Upper lobe of left lung (tissue), 6 donors: ENCODE results near the gene VEZT. TPM values are rescaled to one million over a fixed set of nuclear protein-coding genes. Genes with fewer than 3 reads are reported as not detected.

ENCODE experiments used
- ATAC-seq, 2 donors: fragments of 200-7000 bp; cut with Tn5 transposase; one replicate each; pipeline ENCODE4 v1.9.1; 2022; ENCODE audit warnings: mild to moderate bottlenecking in 2 of 2, moderate library complexity in 2 of 2; ENCODE audit not compliant: low FRiP score in 2 of 2
- DNase-seq, 2 donors: peaks; one replicate each; pipeline ENCODE4 v3.0.0-alpha.2; 2019 to 2020
- H3K27ac ChIP-seq, 4 donors: fragments of 200-600 bp; sonication (generic); one replicate each; pipeline ENCODE4 v1.5.1; 2016 to 2019
- H3K27me3 ChIP-seq, 4 donors: fragments of 200-600 bp; sonication (generic); one replicate each; pipeline ENCODE4 v1.5.1; 2017 to 2019
- H3K36me3 ChIP-seq, 4 donors: fragments of 200-600 bp; sonication (generic); one replicate each; pipeline ENCODE4 v1.5.1; 2016 to 2019
- H3K4me1 ChIP-seq, 4 donors: fragments of 200-600 bp; sonication (generic); one replicate each; pipeline ENCODE4 v1.5.1; 2018 to 2019
- H3K4me3 ChIP-seq, 4 donors: fragments of 200-600 bp; sonication (generic); one replicate each; pipeline ENCODE4 v1.5.1; 2017 to 2019; ENCODE audit warnings: mild to moderate bottlenecking in 2 of 4, moderate library complexity in 1 of 4
- H3K9me3 ChIP-seq, 4 donors: fragments of 200-600 bp; sonication (generic); one replicate each; pipeline ENCODE4 v1.5.1; 2018 to 2019
- CTCF ChIP-seq, 6 experiments: fragments of 450-650 bp in 4 of 6; fragments of 200-600 bp in 2 of 6; sonication (generic) in 2 of 6; IDR thresholded peaks; one replicate each; pipeline ENCODE4 v1.5.1; 2016 to 2019; ENCODE audit warnings: antibody characterized with exemption in 6 of 6
- EP300 ChIP-seq, 4 donors: sonication (generic); formaldehyde crosslinking; IDR thresholded peaks; one replicate each; pipeline ENCODE4 v1.5.1; 2017; ENCODE audit warnings: antibody characterized with exemption in 4 of 4, control low read depth in 2 of 4
- POLR2A ChIP-seq, 4 donors: fragments of 450-650 bp; IDR thresholded peaks; one replicate each; pipeline ENCODE4 v1.5.1; 2016 to 2017; ENCODE audit warnings: antibody characterized with exemption in 4 of 4, mild to moderate bottlenecking in 2 of 4
- POLR2AphosphoS5 ChIP-seq, 2 donors: sonication (generic); formaldehyde crosslinking; IDR thresholded peaks; one replicate each; pipeline ENCODE4 v1.5.1; 2017; ENCODE audit warnings: antibody characterized with exemption in 2 of 2
- WGBS, 2 donors: methylation state at CpG; one replicate each; pipeline ENCODE4 v1.1.5; 2017 to 2018; 5-methylcytosine and 5-hydroxymethylcytosine counted together
- total RNA-seq, 6 donors: library from RNA; depleted of rRNA in 4 of 6; stranded (reverse); fragments of >200 nt in 4 of 6; gene quantifications; one replicate each; pipeline versions ENCODE4 v1.1.0 to v1.2.1, GENCODE V29; 2016 to 2021
- donor health status: DM: no; HTN: no; CAD: no; lungs with moderate emphysema.
- donor health status: DM: no; HTN: yes; CAD: no; lungs with severe emphysema.

Gene VEZT
- total RNA-seq, 6 donors from 2014 or later: 29.6 to 119 (median 69.5) TPM

- H3K27ac ChIP-seq: no peak overlapping the region
- H3K9me3 ChIP-seq: no peaks in the 10 kb centered on the region
- no peak for DNase-seq
- no peak for ATAC-seq
- no peak for TF ChIP-seq POLR2A (IDR thresholded peaks at IDR 0.05)
- TF ChIP-seq EP300 (IDR thresholded peaks at IDR 0.05): no peak
- TF ChIP-seq CTCF (IDR thresholded peaks at IDR 0.05): no peak
- TF ChIP-seq POLR2AphosphoS5 (IDR thresholded peaks at IDR 0.05): no peak
- no peaks in the 10 kb centered on the region for H3K27me3 ChIP-seq
- no peak overlapping the region for H3K4me3 ChIP-seq
- no peaks in the 10 kb centered on the region for H3K36me3 ChIP-seq
- 85 to 94% methylated on average over 2 of the region's 2 CpGs for WGBS, 2 donors
- H3K4me1 ChIP-seq: peaks cover 15 to 23% (median 18%) of the 10 kb centered on the region in 4 donors
Observed at GRCh38 chr12:95177201-95177768, 40.3 kb upstream of the VEZT start.

- WGBS, 2 donors: 79 to 91% methylated on average over 4 of the region's 4 CpGs
- no peak for DNase-seq
- H3K9me3 ChIP-seq: no peaks in the 10 kb centered on the region
- no peaks in the 10 kb centered on the region for H3K27me3 ChIP-seq
- H3K27ac ChIP-seq: no peak overlapping the region
- no peaks in the 10 kb centered on the region for H3K36me3 ChIP-seq
- ATAC-seq: no peak
- peaks cover 9 to 15% (median 11%) of the 10 kb centered on the region in 4 donors for H3K4me1 ChIP-seq
- TF ChIP-seq EP300 (IDR thresholded peaks at IDR 0.05) (no peak), POLR2A (IDR thresholded peaks at IDR 0.05) (no peak), POLR2AphosphoS5 (IDR thresholded peaks at IDR 0.05) (no peak), CTCF (IDR thresholded peaks at IDR 0.05) (no peak)
- H3K4me3 ChIP-seq: no peak overlapping the region
Observed at GRCh38 chr12:95178136-95178535, 39.5 kb upstream of the VEZT start.

- 65 to 79% methylated on average over 5 of the region's 5 CpGs for WGBS, 2 donors
- DNase-seq: no peak
- TF ChIP-seq EP300 (IDR thresholded peaks at IDR 0.05) (no peak), POLR2AphosphoS5 (IDR thresholded peaks at IDR 0.05) (no peak), POLR2A (IDR thresholded peaks at IDR 0.05) (no peak), CTCF (IDR thresholded peaks at IDR 0.05) (no peak)
- H3K27ac ChIP-seq: no peak overlapping the region
- no peaks in the 10 kb centered on the region for H3K9me3 ChIP-seq
- H3K4me1 ChIP-seq: peaks cover under 1 to 6% (median 3%) of the 10 kb centered on the region in 4 donors
- H3K4me3 ChIP-seq: no peak overlapping the region
- ATAC-seq: no peak
- no peaks in the 10 kb centered on the region for H3K27me3 ChIP-seq
- no peaks in the 10 kb centered on the region for H3K36me3 ChIP-seq
Observed at GRCh38 chr12:95179011-95179410, 38.6 kb upstream of the VEZT start.

- no peak for TF ChIP-seq CTCF (IDR thresholded peaks at IDR 0.05)
- TF ChIP-seq POLR2A (IDR thresholded peaks at IDR 0.05): no peak
- no peak for TF ChIP-seq EP300 (IDR thresholded peaks at IDR 0.05)
- no peak for TF ChIP-seq POLR2AphosphoS5 (IDR thresholded peaks at IDR 0.05)
- 77 to 89% methylated on average over 2 of the region's 2 CpGs for WGBS, 2 donors
- no peaks in the 10 kb centered on the region for H3K27me3 ChIP-seq
- peaks cover 0 to 5% (median 0%) of the 10 kb centered on the region in 4 donors for H3K4me1 ChIP-seq
- no peaks in the 10 kb centered on the region for H3K9me3 ChIP-seq
- no peak for DNase-seq
- no peak overlapping the region for H3K4me3 ChIP-seq
- no peak for ATAC-seq
- H3K36me3 ChIP-seq: no peaks in the 10 kb centered on the region
- no peak overlapping the region for H3K27ac ChIP-seq
Observed at GRCh38 chr12:95181103-95181502, 36.5 kb upstream of the VEZT start.

GRCh38 chr12:95182868-95183415 is 34.7 kb upstream of the VEZT start:
- Histone ChIP-seq H3K4me3 (no peak overlapping the region), H3K36me3 (no peaks in the 10 kb centered on the region), H3K27ac (no peak overlapping the region), H3K4me1 (no peaks in the 10 kb centered on the region), H3K27me3 (no peaks in the 10 kb centered on the region), H3K9me3 (no peaks in the 10 kb centered on the region)
- 75 to 76% methylated on average over 5 of the region's 5 CpGs for WGBS, 2 donors
- TF ChIP-seq EP300 (IDR thresholded peaks at IDR 0.05) (no peak), POLR2AphosphoS5 (IDR thresholded peaks at IDR 0.05) (no peak), CTCF (IDR thresholded peaks at IDR 0.05) (no peak), POLR2A (IDR thresholded peaks at IDR 0.05) (no peak)
- DNase-seq (no peak), ATAC-seq (peak in 1 of 2 donors; percentile 23)
